Psoas muscle (tissue), 8 donors: ENCODE results near the gene ODAD4. TPM values are rescaled to one million over a fixed set of nuclear protein-coding genes. Genes with fewer than 3 reads are reported as not detected.

Experiments used
- ATAC-seq, 4 donors: fragments of 200-7000 bp; cut with Tn5 transposase; one replicate each; pipeline ENCODE4 v1.9.1; 2020; ENCODE audit warnings: moderate library complexity in 3 of 4, mild to moderate bottlenecking in 2 of 4
- DNase-seq, 2 donors: peaks; one replicate each; pipeline ENCODE4 v3.0.0-alpha.2; 2020
- H3K27ac ChIP-seq: fragments of 200-600 bp; one replicate; pipeline ENCODE4 v1.8.0; 2022
- H3K27me3 ChIP-seq, 3 donors: fragments of 200-600 bp in 1 of 3; one replicate each; pipeline versions ENCODE4 v1.6.1 to v1.8.0; 2013 to 2022; ENCODE audit warnings: low read length in 2 of 3, mild to moderate bottlenecking in 2 of 3, moderate library complexity in 1 of 3; ENCODE audit not compliant: insufficient read depth in 3 of 3
- H3K36me3 ChIP-seq, 2 donors: fragments of 200-600 bp in 1 of 2; one replicate each; pipeline versions ENCODE4 v1.6.1 to v1.8.0; 2013 to 2022; ENCODE audit warnings: low read depth in 1 of 2, mild to moderate bottlenecking in 1 of 2, moderate library complexity in 1 of 2; ENCODE audit not compliant: insufficient read depth in 1 of 2
- H3K4me1 ChIP-seq: fragments of 200-600 bp; one replicate; pipeline ENCODE4 v1.8.0; 2022
- H3K4me3 ChIP-seq: fragments of 200-600 bp; one replicate; pipeline ENCODE4 v1.8.0; 2022; ENCODE audit warnings: mild to moderate bottlenecking
- H3K9me3 ChIP-seq: fragments of 200-600 bp; one replicate; pipeline ENCODE4 v1.8.0; 2022
- WGBS, 3 donors: extraction: QIAGEN DNeasy Blood & Tissue Kit; methylation state at CpG; one replicate each; pipeline versions ENCODE4 v1.1.6 to v1.1.7; 2013; 5-methylcytosine and 5-hydroxymethylcytosine counted together
- intact Hi-C, 2 donors: fragments of 100-400 bp; cut with DNase I; formaldehyde crosslinking; loops; one replicate each; pipeline versions ENCODE4 v1.11.0 to v1.14.2; 2022
- polyA plus RNA-seq, 3 donors: library from polyadenylated mRNA; stranded (reverse); fragments of 200-250 nt; gene quantifications; one replicate each; pipeline ENCODE4 v1.2.3, GENCODE V29; 2013
- total RNA-seq, 4 donors: library from RNA; stranded (reverse); fragmentation: NEBNext Ultra II Directional in 2 of 4; extraction: Animal tissue kit (Norgen Biotek cat#: 25700) in 2 of 4; gene quantifications; one replicate each; pipeline versions ENCODE4 v1.2.1 to v1.2.4, GENCODE V29; 2021 to 2023
- TF ChIP-seq, protein P1 (sequence below): fragments of 200-600 bp; IDR thresholded peaks from one replicate; pipeline ENCODE4 v1.8.0; 2022; ENCODE audit warnings: antibody characterized with exemption
- donor health status: healthy with polysubstance abuse.
- donor health status: DM: no; HTN: no; CAD: no; lungs with moderate emphysema.
- donor health status: Bipolar disorder and iron deficiency.
- donor health status: healthy.
- donor health status: DM: yes; HTN: yes; CAD: no.
- donor health status: DM: no; HTN: no; CAD: no.
- donor health status: DM: no; HTN: no; CAD: no.
- donor health status: DM: yes; HTN: yes; CAD: no.

ODAD4 gene
- total and polyA plus RNA-seq, 7 donors: 0.17 to 0.99 (median 0.32) TPM; not detected in 2

DNA sequence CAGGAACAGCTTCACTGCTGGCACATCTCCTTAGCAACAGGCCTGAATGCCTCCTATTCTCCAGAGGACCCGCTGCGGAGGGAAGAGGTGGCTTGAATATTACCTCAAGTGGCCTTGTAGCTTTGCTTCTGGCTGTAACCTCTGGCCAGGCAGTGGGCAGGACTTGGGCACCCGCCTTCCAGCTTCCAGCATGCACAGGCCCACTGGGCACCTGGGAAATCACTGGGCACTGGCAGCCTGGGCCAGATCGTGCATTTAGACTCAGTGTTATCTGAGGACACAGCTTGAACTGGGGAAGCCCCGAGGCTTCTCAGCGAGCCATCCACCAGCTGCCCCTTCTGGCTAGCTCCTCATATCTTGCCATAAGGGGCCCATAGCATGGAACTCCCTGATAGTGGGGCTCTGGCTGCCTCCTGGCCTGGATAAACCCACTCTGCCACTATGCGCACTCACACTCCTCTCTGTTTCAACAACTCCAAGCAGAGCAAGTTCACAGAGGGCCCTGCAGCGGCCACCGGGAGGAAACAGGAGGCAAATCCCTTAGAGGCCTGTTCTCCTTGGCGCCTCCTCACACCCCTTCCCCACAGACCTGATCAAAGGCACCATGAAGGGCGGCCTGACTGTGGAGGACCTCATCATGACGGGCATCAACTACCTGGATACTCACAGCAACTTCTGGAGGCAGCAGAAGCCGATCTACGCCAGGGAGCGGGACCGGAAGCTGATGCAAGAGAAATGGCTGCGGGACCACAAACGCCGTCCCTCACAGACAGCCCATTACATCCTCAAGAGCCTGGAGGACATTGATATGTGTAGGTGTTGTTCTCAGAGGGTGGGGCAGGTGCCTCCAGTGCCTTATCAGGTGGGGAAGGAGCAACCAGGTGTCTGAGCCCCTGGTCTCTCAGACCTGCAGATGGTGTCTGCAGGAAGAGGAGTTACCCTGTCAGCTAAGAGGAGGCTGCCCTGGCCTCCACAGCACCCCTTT, 7.8 kb downstream of the ODAD4 start:
- H3K4me1 ChIP-seq: peaks cover 12% of the 10 kb centered on the region
- TF ChIP-seq, protein P1, sequence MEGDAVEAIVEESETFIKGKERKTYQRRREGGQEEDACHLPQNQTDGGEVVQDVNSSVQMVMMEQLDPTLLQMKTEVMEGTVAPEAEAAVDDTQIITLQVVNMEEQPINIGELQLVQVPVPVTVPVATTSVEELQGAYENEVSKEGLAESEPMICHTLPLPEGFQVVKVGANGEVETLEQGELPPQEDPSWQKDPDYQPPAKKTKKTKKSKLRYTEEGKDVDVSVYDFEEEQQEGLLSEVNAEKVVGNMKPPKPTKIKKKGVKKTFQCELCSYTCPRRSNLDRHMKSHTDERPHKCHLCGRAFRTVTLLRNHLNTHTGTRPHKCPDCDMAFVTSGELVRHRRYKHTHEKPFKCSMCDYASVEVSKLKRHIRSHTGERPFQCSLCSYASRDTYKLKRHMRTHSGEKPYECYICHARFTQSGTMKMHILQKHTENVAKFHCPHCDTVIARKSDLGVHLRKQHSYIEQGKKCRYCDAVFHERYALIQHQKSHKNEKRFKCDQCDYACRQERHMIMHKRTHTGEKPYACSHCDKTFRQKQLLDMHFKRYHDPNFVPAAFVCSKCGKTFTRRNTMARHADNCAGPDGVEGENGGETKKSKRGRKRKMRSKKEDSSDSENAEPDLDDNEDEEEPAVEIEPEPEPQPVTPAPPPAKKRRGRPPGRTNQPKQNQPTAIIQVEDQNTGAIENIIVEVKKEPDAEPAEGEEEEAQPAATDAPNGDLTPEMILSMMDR: no peak
- DNase-seq (peak in 1 of 2 donors; percentile 62), ATAC-seq (peak; percentile 59 to 93 (median 90))
- H3K4me3 ChIP-seq: no peak overlapping the region
- no peaks in the 10 kb centered on the region for H3K36me3 ChIP-seq
- no peaks in the 10 kb centered on the region for H3K9me3 ChIP-seq
- intact Hi-C loops: no loop called here
- H3K27ac ChIP-seq: peak overlapping the region; percentile 17
- no peaks in the 10 kb centered on the region for H3K27me3 ChIP-seq
- WGBS, 3 donors: 47 to 55% (median 49%) methylated on average over 19 of the region's 19 CpGs

DNA sequence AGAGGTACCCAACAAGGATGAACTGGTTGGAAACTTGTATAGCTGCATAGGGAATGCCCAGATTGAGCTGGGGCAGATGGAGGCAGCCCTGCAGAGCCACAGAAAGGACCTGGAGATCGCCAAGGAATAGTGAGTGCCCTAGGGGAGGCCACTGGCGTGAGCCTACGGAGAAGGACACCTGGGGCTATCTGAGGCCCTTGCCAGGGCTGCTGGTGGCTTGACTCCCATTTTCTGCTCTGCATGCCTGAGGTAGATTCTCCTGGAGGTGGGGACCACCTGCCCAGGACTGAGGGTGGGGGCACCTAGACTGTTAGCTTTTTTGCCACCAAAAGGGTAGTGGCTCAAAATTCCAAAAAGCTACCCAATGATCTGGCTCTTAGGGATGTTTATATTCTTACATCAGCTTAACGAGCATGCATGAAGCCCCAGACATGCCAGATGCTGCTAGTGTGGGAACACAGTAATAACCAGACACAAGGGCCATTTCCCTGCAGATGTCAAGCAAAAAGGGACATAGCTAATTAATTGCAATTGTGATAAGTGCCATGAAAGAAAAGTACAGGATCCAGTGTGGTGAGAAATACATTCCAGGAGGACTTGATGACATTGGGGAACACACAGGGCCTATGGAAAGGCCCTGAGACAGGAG, 8.8 kb downstream of the ODAD4 start:
- TF ChIP-seq, protein P1: no peak
- intact Hi-C loops: no loop called here
- ATAC-seq: peak in 1 of 4 donors; percentile 24

GRCh38 chr17:41939693-41940090, 9.3 kb downstream of the ODAD4 start:
- ATAC-seq: no peak
- H3K27me3 ChIP-seq: no peaks in the 10 kb centered on the region
- H3K9me3 ChIP-seq: no peaks in the 10 kb centered on the region
- TF ChIP-seq, protein P1: no peak
- H3K27ac ChIP-seq: no peak overlapping the region
- no peak for DNase-seq
- H3K4me3 ChIP-seq: no peak overlapping the region
- H3K4me1 ChIP-seq: peaks cover 12% of the 10 kb centered on the region
- 62 to 75% (median 75%) methylated on average over 6 of the region's 6 CpGs for WGBS, 3 donors
- H3K36me3 ChIP-seq: no peaks in the 10 kb centered on the region
- intact Hi-C loops: no loop called here

More for the DNA sequence above, 8.8 kb downstream of the ODAD4 start:
- Histone ChIP-seq H3K9me3 (no peaks in the 10 kb centered on the region), H3K36me3 (no peaks in the 10 kb centered on the region), H3K27me3 (no peaks in the 10 kb centered on the region), H3K4me3 (no peak overlapping the region), H3K4me1 (peaks cover 12% of the 10 kb centered on the region), H3K27ac (no peak overlapping the region)
- DNase-seq: no peak
- WGBS, 3 donors: 40 to 71% (median 57%) methylated on average over 4 of the region's 4 CpGs

- intact Hi-C loops: no loop called here
- WGBS, 3 donors: 86 to 98% (median 95%) methylated on average over 5 of the region's 5 CpGs
Measured at GRCh38 chr17:41941168-41941567, 10.8 kb downstream of the ODAD4 start.

More at GRCh38 chr17:41941168-41941567, 10.8 kb downstream of the ODAD4 start:
- no peaks in the 10 kb centered on the region for H3K9me3 ChIP-seq
- DNase-seq: no peak
- H3K27me3 ChIP-seq: no peaks in the 10 kb centered on the region
- H3K27ac ChIP-seq: no peak overlapping the region
- H3K36me3 ChIP-seq: no peaks in the 10 kb centered on the region
- no peak overlapping the region for H3K4me3 ChIP-seq
- ATAC-seq: no peak
- peaks cover 12% of the 10 kb centered on the region for H3K4me1 ChIP-seq
- TF ChIP-seq, protein P1: no peak
